Rectal smooth muscle tissue (tissue), 1 donor: ENCODE results near the gene KRTAP6-1.

Experiments used
- H3K27ac ChIP-seq: one replicate; pipeline ENCODE4 v1.7.0; 2013; ENCODE audit warnings: low read depth, low read length, inconsistent platforms
- H3K27me3 ChIP-seq: one replicate; pipeline ENCODE4 v1.7.0; 2013; ENCODE audit warnings: low read length; ENCODE audit not compliant: control insufficient read depth, insufficient read depth
- H3K36me3 ChIP-seq: one replicate; pipeline ENCODE4 v1.7.0; 2013; ENCODE audit warnings: low read length; ENCODE audit not compliant: control insufficient read depth, insufficient read depth
- H3K4me1 ChIP-seq: one replicate; pipeline ENCODE4 v1.7.0; 2013; ENCODE audit warnings: low read length; ENCODE audit not compliant: control insufficient read depth, insufficient read depth
- H3K4me3 ChIP-seq: one replicate; pipeline ENCODE4 v1.7.0; 2013; ENCODE audit warnings: low read length
- H3K9ac ChIP-seq: one replicate; pipeline ENCODE4 v1.7.0; 2013; ENCODE audit warnings: low read length

KRTAP6-1 gene

DNA sequence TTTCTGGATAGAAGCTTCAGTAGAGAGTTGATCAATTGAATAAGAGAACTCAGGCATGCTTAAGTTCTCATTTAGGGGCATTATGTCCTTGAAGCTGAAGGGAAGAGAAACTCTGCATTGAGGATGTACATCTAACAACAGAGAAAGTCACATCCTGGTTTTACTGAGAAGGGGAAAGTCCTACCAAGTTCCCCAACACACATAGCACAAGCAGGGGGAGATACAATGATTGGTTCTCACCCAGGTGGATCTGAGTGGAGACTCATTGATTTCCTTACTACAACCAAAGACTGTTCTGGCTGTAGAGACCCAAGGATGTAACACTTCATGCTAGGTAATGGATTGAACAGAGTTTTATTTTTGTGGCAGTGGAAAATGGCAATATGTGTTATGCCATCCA lies 1.5 kb upstream of the KRTAP6-1 start:
- Histone ChIP-seq H3K4me3 (no peak overlapping the region), H3K36me3 (no peaks in the 10 kb centered on the region), H3K4me1 (no peaks in the 10 kb centered on the region), H3K27ac (no peak overlapping the region), H3K27me3 (no peaks in the 10 kb centered on the region), H3K9ac (no peak overlapping the region)

DNA sequence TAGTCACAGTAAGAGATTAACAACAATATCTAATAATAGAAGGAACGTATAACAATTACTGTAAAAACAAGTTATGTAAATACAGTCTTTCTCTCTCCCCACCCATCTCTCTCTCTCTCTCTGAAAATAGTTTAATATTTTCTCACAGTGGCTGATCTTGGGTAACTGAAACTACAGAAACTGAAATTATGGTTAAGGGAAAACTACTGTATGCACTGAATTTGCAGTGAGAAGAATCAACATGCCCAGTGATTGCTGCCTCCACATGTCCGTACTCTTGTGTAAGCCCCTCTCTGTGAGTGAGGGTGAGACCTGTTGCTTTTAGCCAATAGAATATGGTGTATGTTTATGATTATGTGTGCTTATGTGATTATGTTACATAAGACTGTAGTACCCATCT lies 1.6 kb downstream of the KRTAP6-1 start:
- no peaks in the 10 kb centered on the region for H3K4me1 ChIP-seq
- no peak overlapping the region for H3K4me3 ChIP-seq
- no peaks in the 10 kb centered on the region for H3K27me3 ChIP-seq
- no peak overlapping the region for H3K9ac ChIP-seq
- H3K27ac ChIP-seq, result no peak overlapping the region
- H3K36me3 ChIP-seq, result no peaks in the 10 kb centered on the region

DNA sequence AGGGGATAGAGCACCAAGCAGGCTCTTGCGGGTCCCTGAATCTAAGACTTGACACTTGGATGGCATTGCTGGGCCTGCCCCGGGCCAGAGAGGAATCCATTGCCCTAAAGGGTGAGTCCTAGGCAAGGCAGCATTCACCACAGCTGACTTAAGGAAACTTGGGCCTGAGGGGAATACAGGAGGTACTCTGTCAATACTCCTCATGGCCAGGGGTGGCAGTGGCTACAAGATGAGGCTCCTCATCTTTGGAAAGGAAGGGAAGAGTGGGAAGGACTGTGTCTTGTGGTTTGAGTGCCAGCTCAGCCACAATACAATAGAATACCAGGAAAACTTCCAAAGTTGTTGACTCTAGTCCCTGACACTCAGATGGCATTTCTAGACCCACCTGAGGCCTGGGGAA lies 7.8 kb downstream of the KRTAP6-1 start:
- Histone ChIP-seq H3K27ac (no peak overlapping the region), H3K4me3 (no peak overlapping the region), H3K27me3 (no peaks in the 10 kb centered on the region), H3K36me3 (no peaks in the 10 kb centered on the region), H3K9ac (no peak overlapping the region), H3K4me1 (no peaks in the 10 kb centered on the region)

DNA sequence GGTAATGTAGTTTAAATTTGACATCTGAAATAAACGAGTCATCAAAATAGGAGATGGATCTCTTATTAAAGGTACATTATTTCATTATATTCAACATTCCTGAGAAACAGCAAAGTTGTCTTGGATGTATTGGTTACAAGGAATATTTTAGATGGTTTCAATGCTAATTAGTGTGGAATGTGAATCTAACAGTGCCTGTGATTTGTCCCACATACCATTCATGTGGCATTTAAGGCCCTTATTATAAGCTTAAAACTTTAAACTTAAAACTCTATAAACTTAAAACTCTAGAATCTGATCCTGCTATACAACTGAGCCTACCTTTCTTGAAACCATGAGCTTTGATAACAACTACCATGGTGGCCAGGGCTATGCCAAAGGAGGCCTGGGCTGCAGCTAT lies 12.9 kb downstream of the KRTAP6-1 start, which contains the start of gene KRTAP22-1:
Gene KRTAP22-1, plus strand, starts transcription at position 301 of the 400 bp plus-strand sequence.
- Histone ChIP-seq H3K27ac (no peak within 1 kb of the TSS), H3K36me3 (no peaks in the 10 kb centered on the region), H3K4me3 (no peak within 1 kb of the TSS), H3K4me1 (no peaks in the 10 kb centered on the region), H3K27me3 (no peaks in the 10 kb centered on the region), H3K9ac (no peak within 1 kb of the TSS)

DNA sequence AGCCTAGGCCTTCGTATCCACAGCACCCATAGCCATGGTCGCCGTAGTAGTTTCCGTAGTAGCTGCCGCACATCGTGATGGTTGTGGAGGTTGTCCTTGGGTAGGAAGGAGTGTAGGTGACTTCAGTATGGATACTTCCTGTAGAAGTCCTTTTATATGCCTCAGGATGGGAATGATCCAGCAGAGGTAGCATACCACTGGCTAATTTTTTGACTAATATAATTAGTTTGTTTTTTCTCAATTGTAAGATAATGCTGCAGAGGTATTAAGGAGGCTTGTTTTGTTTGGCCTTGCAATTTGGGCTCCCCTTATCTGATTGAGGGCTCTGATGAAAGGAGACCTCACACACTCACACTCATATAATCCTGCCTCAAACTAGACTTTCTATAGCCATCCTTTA lies 14.9 kb downstream of the KRTAP6-1 start, which contains the start of gene KRTAP6-2:
Gene KRTAP6-2, minus strand, starts transcription at position 101 of the 400 bp plus-strand sequence. Its CDS starts 28 bp downstream, at position 73.
- H3K4me3 ChIP-seq, result no peak within 1 kb of the TSS
- H3K27ac ChIP-seq, result no peak within 1 kb of the TSS
- H3K27me3 ChIP-seq, result no peaks in the 10 kb centered on the region
- no peaks in the 10 kb centered on the region for H3K4me1 ChIP-seq
- no peak within 1 kb of the TSS for H3K9ac ChIP-seq
- H3K36me3 ChIP-seq, result no peaks in the 10 kb centered on the region

DNA sequence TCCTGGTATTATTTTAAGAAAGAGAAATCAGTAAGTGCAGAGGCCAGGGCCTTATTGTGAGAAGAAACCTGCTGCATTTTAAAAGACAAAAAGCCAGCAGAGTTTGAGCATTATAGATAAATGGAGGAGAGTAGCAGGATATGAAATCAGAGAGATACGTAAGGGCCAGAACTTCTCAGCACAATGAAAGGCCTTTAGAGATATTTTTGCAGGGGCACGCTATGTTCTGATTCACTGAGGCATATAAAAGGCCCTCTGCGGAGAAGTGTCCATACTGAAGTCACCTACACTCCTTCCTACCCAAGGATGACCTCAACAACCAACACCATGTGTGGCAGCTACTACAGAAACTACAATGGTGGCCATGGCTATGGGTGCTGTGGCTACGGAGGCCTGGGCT lies 21.6 kb downstream of the KRTAP6-1 start, which contains the start of gene KRTAP6-3:
Gene KRTAP6-3, plus strand, starts transcription at position 301 of the 400 bp plus-strand sequence. Its CDS starts 6 bp downstream, at position 307.
- no peak within 1 kb of the TSS for H3K9ac ChIP-seq
- no peaks in the 10 kb centered on the region for H3K27me3 ChIP-seq
- H3K4me3 ChIP-seq, result no peak within 1 kb of the TSS
- H3K4me1 ChIP-seq, result no peaks in the 10 kb centered on the region
- no peaks in the 10 kb centered on the region for H3K36me3 ChIP-seq
- H3K27ac ChIP-seq, result no peak within 1 kb of the TSS

DNA sequence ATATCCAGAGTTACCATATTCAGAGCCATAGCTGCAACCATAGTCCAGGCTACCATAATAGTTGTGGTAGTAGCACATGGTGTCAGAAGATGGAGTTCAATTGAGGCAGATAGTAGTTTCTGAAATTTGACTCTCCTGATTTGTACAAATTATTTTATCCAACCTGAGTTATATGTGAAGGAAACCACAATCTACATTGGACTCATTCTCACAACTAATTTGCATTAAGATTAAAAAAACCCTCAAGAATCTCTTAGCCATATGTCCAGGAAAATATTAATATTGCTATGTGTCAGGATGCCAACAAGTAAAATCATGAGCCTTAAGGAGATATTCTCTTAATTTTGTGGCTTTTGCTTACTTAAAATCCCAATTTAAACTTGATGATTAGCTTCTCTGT lies 23.4 kb downstream of the KRTAP6-1 start, which contains the start of gene KRTAP22-2:
Gene KRTAP22-2, minus strand, starts transcription at position 101 of the 400 bp plus-strand sequence.
- no peaks in the 10 kb centered on the region for H3K36me3 ChIP-seq
- no peaks in the 10 kb centered on the region for H3K4me1 ChIP-seq
- no peak within 1 kb of the TSS for H3K4me3 ChIP-seq
- no peak within 1 kb of the TSS for H3K27ac ChIP-seq
- no peak within 1 kb of the TSS for H3K9ac ChIP-seq
- H3K27me3 ChIP-seq, result no peaks in the 10 kb centered on the region

DNA sequence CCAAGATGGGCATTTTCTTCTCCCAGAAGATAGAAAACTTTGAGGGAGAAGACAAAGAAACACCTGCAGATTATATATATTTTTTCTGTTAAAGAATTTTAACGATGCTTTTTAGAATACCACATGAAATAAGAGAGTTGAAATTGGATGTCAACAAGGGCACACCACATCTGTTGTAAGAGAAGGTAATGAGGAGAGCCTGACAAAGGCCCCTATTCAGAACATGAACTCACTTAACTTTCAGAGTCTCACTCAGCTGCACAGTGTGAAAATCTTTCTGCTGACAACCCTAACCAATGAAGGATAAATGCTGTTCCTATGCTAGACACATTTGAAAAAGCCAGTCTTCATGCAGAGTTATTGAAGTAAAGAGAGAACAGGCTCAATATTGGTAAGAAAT lies 30.9 kb downstream of the KRTAP6-1 start:
- Histone ChIP-seq H3K36me3 (no peaks in the 10 kb centered on the region), H3K27ac (no peak overlapping the region), H3K9ac (no peak overlapping the region), H3K4me1 (no peaks in the 10 kb centered on the region), H3K4me3 (no peak overlapping the region), H3K27me3 (no peaks in the 10 kb centered on the region)

DNA sequence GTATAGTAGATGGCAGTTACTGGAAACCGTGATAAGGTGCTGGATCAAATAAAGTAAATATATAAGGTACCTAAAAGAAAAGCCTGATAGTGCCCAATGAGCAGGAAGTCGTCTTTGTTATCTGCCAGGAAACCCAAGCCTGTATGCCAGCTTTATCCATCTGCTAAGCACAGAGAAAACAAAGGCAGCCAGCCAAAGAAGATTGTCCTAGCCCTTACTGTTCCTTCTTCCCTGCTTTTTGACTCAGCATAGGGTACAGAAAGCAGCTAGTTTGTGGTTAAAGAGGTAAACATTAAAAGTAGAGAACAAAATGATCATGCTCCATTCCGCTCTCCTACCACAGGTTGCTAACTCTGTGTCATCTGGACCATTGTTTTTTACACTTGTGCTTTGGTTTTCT lies 33.6 kb downstream of the KRTAP6-1 start:
- Histone ChIP-seq H3K4me1 (no peaks in the 10 kb centered on the region), H3K27me3 (no peaks in the 10 kb centered on the region), H3K4me3 (no peak overlapping the region), H3K36me3 (no peaks in the 10 kb centered on the region), H3K27ac (no peak overlapping the region), H3K9ac (no peak overlapping the region)

DNA sequence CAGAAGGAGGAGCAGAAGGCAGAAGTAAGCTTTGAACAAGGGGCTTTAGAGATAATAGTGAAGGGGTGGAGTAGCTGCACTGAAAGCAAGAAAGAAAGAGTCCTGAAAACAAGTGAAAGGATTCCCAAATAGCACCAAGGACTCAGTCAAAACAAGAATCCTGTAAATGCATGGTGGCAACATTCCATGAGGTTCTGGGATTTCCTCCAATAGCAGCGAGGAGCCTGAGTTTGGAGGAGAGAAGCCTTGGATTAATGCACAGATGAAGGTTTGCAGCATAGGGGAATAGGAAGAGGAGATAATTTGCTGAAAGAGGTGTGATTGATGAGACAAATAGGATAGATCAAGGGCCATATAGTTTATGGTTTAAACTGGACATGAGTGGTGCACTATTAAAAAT lies 34.4 kb downstream of the KRTAP6-1 start:
- Histone ChIP-seq H3K4me3 (no peak overlapping the region), H3K27ac (no peak overlapping the region), H3K9ac (no peak overlapping the region), H3K27me3 (no peaks in the 10 kb centered on the region), H3K36me3 (no peaks in the 10 kb centered on the region), H3K4me1 (no peaks in the 10 kb centered on the region)

DNA sequence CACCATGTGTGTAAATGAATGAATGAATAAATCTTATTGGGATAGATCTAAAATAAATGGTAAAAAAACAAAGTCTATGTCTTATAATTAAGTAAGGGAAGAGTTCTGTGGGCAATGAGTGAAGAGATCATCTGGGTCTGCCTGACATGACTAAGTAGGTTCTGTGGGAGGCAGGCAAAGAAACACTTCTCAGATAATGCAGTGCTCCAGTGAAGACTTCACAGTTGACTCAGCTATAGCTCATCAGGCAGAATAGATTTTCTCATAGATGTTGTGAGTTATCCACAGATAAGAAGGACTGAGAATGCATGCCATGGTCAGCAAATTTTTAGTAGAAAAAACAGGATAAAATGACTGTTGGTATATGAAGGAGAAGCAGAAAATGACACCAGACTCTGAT lies 36.0 kb downstream of the KRTAP6-1 start:
- Histone ChIP-seq H3K4me3 (no peak overlapping the region), H3K4me1 (no peaks in the 10 kb centered on the region), H3K27me3 (no peaks in the 10 kb centered on the region), H3K27ac (no peak overlapping the region), H3K36me3 (no peaks in the 10 kb centered on the region), H3K9ac (no peak overlapping the region)

DNA sequence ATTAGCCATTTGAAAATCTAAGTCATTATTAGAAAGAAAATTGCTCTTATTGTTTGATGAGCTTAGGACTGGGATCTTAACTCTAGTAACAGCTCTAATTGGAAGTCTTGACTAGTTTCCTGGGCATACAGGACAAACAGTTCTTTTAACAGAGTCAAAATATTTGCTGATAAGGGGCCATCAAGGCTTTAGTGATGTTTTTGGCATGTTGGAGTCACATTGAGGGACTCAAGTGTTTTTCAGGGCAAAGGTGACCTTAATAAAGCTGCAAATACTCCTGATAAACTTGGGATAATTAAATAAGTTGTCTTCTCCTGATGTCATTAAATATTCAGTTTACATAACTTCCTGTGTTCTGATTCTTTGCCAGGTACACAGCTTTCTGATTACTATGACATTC lies 46.1 kb downstream of the KRTAP6-1 start:
- H3K9ac ChIP-seq, result no peak overlapping the region
- no peaks in the 10 kb centered on the region for H3K36me3 ChIP-seq
- H3K4me3 ChIP-seq, result no peak overlapping the region
- no peaks in the 10 kb centered on the region for H3K27me3 ChIP-seq
- H3K27ac ChIP-seq, result no peak overlapping the region
- H3K4me1 ChIP-seq, result no peaks in the 10 kb centered on the region

DNA sequence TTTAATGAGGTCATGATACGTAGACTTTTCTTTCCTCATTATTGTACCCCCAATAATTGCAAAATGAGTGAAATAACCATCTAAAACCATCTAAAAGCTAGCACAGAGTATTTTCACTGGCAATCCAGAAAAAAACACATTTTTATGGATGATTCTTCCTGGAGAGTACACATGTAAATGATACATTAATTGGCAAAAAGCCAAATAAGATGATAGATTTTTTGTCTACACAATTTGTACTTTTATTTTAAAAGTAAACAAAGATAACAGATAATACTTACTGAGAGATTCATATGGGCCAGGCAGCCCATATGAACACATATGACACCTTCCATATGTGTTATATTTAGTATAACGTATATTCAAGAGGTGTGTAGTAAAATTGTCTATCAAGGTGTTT lies 50.1 kb downstream of the KRTAP6-1 start:
- Histone ChIP-seq H3K27ac (no peak overlapping the region), H3K4me1 (no peaks in the 10 kb centered on the region), H3K36me3 (no peaks in the 10 kb centered on the region), H3K4me3 (no peak overlapping the region), H3K27me3 (no peaks in the 10 kb centered on the region), H3K9ac (no peak overlapping the region)
